ENCODE data around the gene KMT2E.

Gene KMT2E

GRCh38 chr7:105014693-105015389, 836 bp downstream of the KMT2E start:
- Histone ChIP-seq H3K9me3 (ENCODE audit: control insufficient read depth, insufficient read depth, low read depth, low read length) (no peaks in the 10 kb centered on the region), H3K36me3 (ENCODE audit: control insufficient read depth in 2 of 2, insufficient read depth in 1 of 2, low read length in 2 of 2) (peaks cover 0 to 9% of the 10 kb centered on the region in 2 experiments; a peak in 1 of 3 replicates), H3K27ac (ENCODE audit: extremely low read depth, low read depth, low read length) (peak overlapping the region; percentile 97), H3K4me1 (ENCODE audit: control insufficient read depth, insufficient read depth, low read length) (peaks cover 15% of the 10 kb centered on the region; the same call in 1 of the 2 replicates), H3K4me3 (ENCODE audit: low read depth, low read length) (peak overlapping the region; percentile 97)
- ChIA-PET CTCF (interaction anchor here (0.6 to 2.4 kb wide), 4 partner anchors 10 to 512 kb away, joined by 3 to 12 read pairs (median 4); no protein-coding TSS in a partner anchor), POLR2A (interaction anchor here (0.8 to 8.1 kb wide), 6 partner anchors 11 to 70 kb away, joined by 3 to 92 read pairs (median 6); no protein-coding TSS in a partner anchor)
- TF ChIP-seq ZNF433 (tag by site-specific recombination; IDR thresholded peaks at IDR 0.05; ENCODE audit: low read depth) (no peak), SP2 (tag by site-specific recombination; IDR thresholded peaks at IDR 0.05) (no peak), ZSCAN5A (tag by site-specific recombination; IDR thresholded peaks at IDR 0.05) (no peak), KLF8 (tag by site-specific recombination; IDR thresholded peaks at IDR 0.05) (no peak), ZNF624 (tag by site-specific recombination; IDR thresholded peaks at IDR 0.05) (no peak), ZNF513 (tag by site-specific recombination; IDR thresholded peaks at IDR 0.05) (peak; percentile 49), ZBTB10 (tag by site-specific recombination; IDR thresholded peaks at IDR 0.05) (0 out of 2 replicates have a peak, but pooled peaks have one; percentile 46), ZNF223 (tag by site-specific recombination; IDR thresholded peaks at IDR 0.05) (no peak), ZNF488 (tag by site-specific recombination; IDR thresholded peaks at IDR 0.05) (no peak), ZNF184 (tag by site-specific recombination; IDR thresholded peaks at IDR 0.05) (no peak), ZNF692 (tag by site-specific recombination; IDR thresholded peaks at IDR 0.05) (no peak), ZSCAN30 (tag by site-specific recombination; IDR thresholded peaks at IDR 0.05) (0 out of 2 replicates have a peak, but pooled peaks have one; percentile 5), ZNF121 (tag by site-specific recombination; IDR thresholded peaks at IDR 0.05) (no peak), ZSCAN16 (tag by site-specific recombination; IDR thresholded peaks at IDR 0.05) (no peak), ZBTB49 (tag by site-specific recombination; IDR thresholded peaks at IDR 0.05; ENCODE audit: low read depth) (no peak), ZNF600 (tag by site-specific recombination; IDR thresholded peaks at IDR 0.05) (peak; percentile 49; the same call in 1 of the 2 replicates), ZNF837 (tag by site-specific recombination; IDR thresholded peaks at IDR 0.05) (no peak), PBX3 (CRISPR knock-in tag; IDR thresholded peaks at IDR 0.05) (no peak), GLI2 (tag by site-specific recombination; IDR thresholded peaks at IDR 0.05; ENCODE audit: borderline replicate concordance, low read depth) (no peak), ZNF19 (tag by site-specific recombination; IDR thresholded peaks at IDR 0.05; ENCODE audit: low read depth) (no peak), ZNF202 (tag by site-specific recombination; IDR thresholded peaks at IDR 0.05; ENCODE audit: borderline replicate concordance) (no peak), ZNF146 (tag by site-specific recombination; IDR thresholded peaks at IDR 0.05) (no peak), ZNF645 (tag by site-specific recombination; IDR thresholded peaks at IDR 0.05) (no peak), ZNF211 (tag by site-specific recombination; IDR thresholded peaks at IDR 0.05; ENCODE audit: low read depth) (no peak)

All from HEK293 (cell line).